HepG2 (cell line): ENCODE measurements around the gene PMM2. TPM values are rescaled to one million over a fixed set of nuclear protein-coding genes. Genes with fewer than 3 reads are reported as not detected.

Experiments used
- ATAD3A ChIP-seq: sonication (generic); formaldehyde crosslinking; IDR thresholded peaks from 2 replicates; pipeline ENCODE4 v1.4.0; 2020; ENCODE audit warnings: missing genetic modification reagents
- CAMTA2 ChIP-seq: sonication (generic); formaldehyde crosslinking; IDR thresholded peaks from 2 replicates; pipeline ENCODE4 v1.4.0; 2020; ENCODE audit warnings: mild to moderate bottlenecking, missing genetic modification reagents, borderline replicate concordance
- GABPB1 ChIP-seq: IDR thresholded peaks from 2 replicates; pipeline ENCODE4 v1.6.1; 2016; ENCODE audit warnings: mild to moderate bottlenecking, missing genetic modification reagents, moderate library complexity, missing compliant biosample characterization
- SALL2 ChIP-seq: sonication (generic); formaldehyde crosslinking; IDR thresholded peaks from 2 replicates; pipeline ENCODE4 v1.8.1; 2023; ENCODE audit warnings: mild to moderate bottlenecking, missing genetic modification reagents, inconsistent platforms
- SMARCE1 ChIP-seq: fragments of 450-650 bp; IDR thresholded peaks from 2 replicates; pipeline ENCODE4 v1.6.1; 2017; ENCODE audit warnings: borderline replicate concordance
- SOX5 ChIP-seq: IDR thresholded peaks from 2 replicates; pipeline ENCODE4 v1.6.1; 2016; ENCODE audit warnings: borderline replicate concordance
- SP4 ChIP-seq: sonication (generic); formaldehyde crosslinking; IDR thresholded peaks from 2 replicates; pipeline ENCODE4 v1.8.1; 2023; ENCODE audit warnings: mild to moderate bottlenecking, missing genetic modification reagents
- TBX2 ChIP-seq: sonication (generic); formaldehyde crosslinking; IDR thresholded peaks from 2 replicates; pipeline ENCODE4 v1.5.0; 2020; ENCODE audit warnings: missing genetic modification reagents, mild to moderate bottlenecking, borderline replicate concordance
- ZBTB7A ChIP-seq: sonication (generic); formaldehyde crosslinking; IDR thresholded peaks from 2 replicates; pipeline ENCODE4 v1.8.0; 2022; ENCODE audit warnings: mild to moderate bottlenecking, missing genetic modification reagents
- ZFP1 ChIP-seq: IDR thresholded peaks from 2 replicates; pipeline ENCODE4 v1.6.1; 2016
- ZFY ChIP-seq: sonication (generic); formaldehyde crosslinking; IDR thresholded peaks from 2 replicates; pipeline ENCODE4 v1.4.0; 2020; ENCODE audit warnings: missing genetic modification reagents
- ZNF207 ChIP-seq: fragments of 450-650 bp; IDR thresholded peaks from 2 replicates; pipeline ENCODE4 v1.6.1; 2016; ENCODE audit warnings: antibody characterized with exemption, borderline replicate concordance
- ZNF343 ChIP-seq: sonication (generic); formaldehyde crosslinking; IDR thresholded peaks from 2 replicates; pipeline ENCODE4 v1.4.0; 2020; ENCODE audit warnings: mild to moderate bottlenecking, missing genetic modification reagents
- ZNF782 ChIP-seq: sonication (generic); formaldehyde crosslinking; IDR thresholded peaks from 2 replicates; pipeline ENCODE4 v1.4.0; 2020; ENCODE audit warnings: missing genetic modification reagents, mild to moderate bottlenecking, borderline replicate concordance
- ZNF83 ChIP-seq: sonication (generic); formaldehyde crosslinking; IDR thresholded peaks from 2 replicates; pipeline ENCODE4 v1.4.0; 2020; ENCODE audit warnings: missing genetic modification reagents, mild to moderate bottlenecking, borderline replicate concordance
- polyA plus RNA-seq, 8 experiments: library from polyadenylated mRNA; depleted of rRNA in 3 of 8; stranded (reverse) in 7 of 8; unstranded in 1 of 8; fragments of >200 nt; fragmentation: Illumina TruSeq in 4 of 8; extraction: Trizol in 4 of 8; gene quantifications; 2 replicates each; pipeline versions ENCODE4 v1.2.1 to v1.2.3, GENCODE V29; 2011 to 2016; ENCODE audit warnings: low read depth in 4 of 8, missing spikeins in 1 of 8, mixed read lengths in 1 of 8; ENCODE audit not compliant: insufficient read depth in 1 of 8
- total RNA-seq, 5 experiments: library from RNA; depleted of rRNA; stranded (reverse); fragments of >200 nt; fragmentation: Illumina TruSeq; extraction: Trizol; gene quantifications; 2 replicates each; pipeline ENCODE4 v1.2.3, GENCODE V29; 2016; ENCODE audit warnings: low read depth in 1 of 5
- TF ChIP-seq, protein P1 (sequence below): sonication (generic); formaldehyde crosslinking; IDR thresholded peaks from 2 replicates; pipeline ENCODE4 v1.5.1; 2020; ENCODE audit warnings: mild to moderate bottlenecking, missing genetic modification reagents, moderate library complexity
- TF ChIP-seq, protein P2 (sequence below): IDR thresholded peaks from 2 replicates; pipeline ENCODE4 v1.6.1; 2016; ENCODE audit warnings: low read depth, borderline replicate concordance
- TF ChIP-seq, protein P3 (sequence below): sonication (generic); formaldehyde crosslinking; IDR thresholded peaks from 2 replicates; pipeline ENCODE4 v1.4.0; 2020; ENCODE audit warnings: mild to moderate bottlenecking, missing genetic modification reagents
- TF ChIP-seq, protein P4 (sequence below): sonication (generic); formaldehyde crosslinking; IDR thresholded peaks from 2 replicates; pipeline ENCODE4 v1.8.0; 2022; ENCODE audit warnings: missing genetic modification reagents, mild to moderate bottlenecking, borderline replicate concordance
- TF ChIP-seq, protein P5 (sequence below): fragments of 450-650 bp; IDR thresholded peaks from 2 replicates; pipeline ENCODE4 v1.6.1; 2016
- TF ChIP-seq, protein P6 (sequence below): sonication (generic); formaldehyde crosslinking; conservative IDR thresholded peaks from 2 replicates; pipeline ENCODE4 v1.4.0; 2020; ENCODE audit warnings: mild to moderate bottlenecking, missing genetic modification reagents, moderate library complexity

Gene PMM2
- total and polyA plus RNA-seq, 2 of the 13 experiments (the other 11 are each of a cell fraction or from before 2014, with no cell fraction given) = 52.2 to 93.7 TPM

DNA sequence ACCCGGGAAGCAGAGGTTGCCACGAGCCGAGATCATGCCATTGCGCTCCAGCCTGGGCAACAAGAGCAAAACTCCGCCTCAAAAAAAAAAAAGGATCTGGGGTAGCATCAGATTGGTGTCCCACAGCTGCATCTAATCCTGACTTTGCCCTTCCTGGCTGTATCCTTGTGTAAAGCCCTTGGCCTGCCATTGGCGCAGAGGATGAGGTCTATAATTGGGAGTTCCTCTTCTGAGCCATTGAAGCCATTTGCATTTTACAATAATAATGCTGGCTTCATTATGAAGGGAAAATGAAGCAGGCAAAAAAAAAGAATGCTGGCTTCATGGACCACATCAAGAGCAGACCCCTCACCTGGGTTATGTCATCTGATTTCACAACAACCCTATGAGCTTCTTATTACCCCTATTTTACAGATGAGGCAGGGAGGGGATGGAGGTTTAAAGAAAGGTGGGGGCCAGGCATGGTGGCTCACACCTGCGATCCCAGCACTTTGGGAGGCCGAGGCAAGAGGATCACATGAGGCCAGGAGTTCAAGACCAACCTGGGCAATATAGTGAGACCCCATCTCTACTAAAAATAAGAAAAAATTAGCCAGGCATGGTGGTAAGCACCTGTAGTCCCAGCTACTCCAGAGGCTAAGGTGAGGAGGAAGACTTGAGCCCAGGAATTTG is 83.3 kb downstream of the PMM2 start (continued):
- TF ChIP-seq, protein P1, sequence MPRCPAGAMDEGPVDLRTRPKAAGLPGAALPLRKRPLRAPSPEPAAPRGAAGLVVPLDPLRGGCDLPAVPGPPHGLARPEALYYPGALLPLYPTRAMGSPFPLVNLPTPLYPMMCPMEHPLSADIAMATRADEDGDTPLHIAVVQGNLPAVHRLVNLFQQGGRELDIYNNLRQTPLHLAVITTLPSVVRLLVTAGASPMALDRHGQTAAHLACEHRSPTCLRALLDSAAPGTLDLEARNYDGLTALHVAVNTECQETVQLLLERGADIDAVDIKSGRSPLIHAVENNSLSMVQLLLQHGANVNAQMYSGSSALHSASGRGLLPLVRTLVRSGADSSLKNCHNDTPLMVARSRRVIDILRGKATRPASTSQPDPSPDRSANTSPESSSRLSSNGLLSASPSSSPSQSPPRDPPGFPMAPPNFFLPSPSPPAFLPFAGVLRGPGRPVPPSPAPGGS (CRISPR knock-in tag) = no peak
- no peak for TF ChIP-seq SOX5 (CRISPR knock-in tag)
- TF ChIP-seq GABPB1 (CRISPR knock-in tag) = no peak
- TF ChIP-seq SALL2 (CRISPR knock-in tag) = no peak
- TF ChIP-seq ZNF83 (CRISPR knock-in tag) = no peak
- no peak for TF ChIP-seq SP4 (CRISPR knock-in tag)
- TF ChIP-seq, protein P2, sequence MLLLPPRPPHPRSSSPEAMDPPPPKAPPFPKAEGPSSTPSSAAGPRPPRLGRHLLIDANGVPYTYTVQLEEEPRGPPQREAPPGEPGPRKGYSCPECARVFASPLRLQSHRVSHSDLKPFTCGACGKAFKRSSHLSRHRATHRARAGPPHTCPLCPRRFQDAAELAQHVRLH (CRISPR knock-in tag) = 0 out of 2 replicates have a peak, but pooled peaks have one; percentile 6
- TF ChIP-seq, protein P3, sequence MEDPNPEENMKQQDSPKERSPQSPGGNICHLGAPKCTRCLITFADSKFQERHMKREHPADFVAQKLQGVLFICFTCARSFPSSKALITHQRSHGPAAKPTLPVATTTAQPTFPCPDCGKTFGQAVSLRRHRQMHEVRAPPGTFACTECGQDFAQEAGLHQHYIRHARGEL (CRISPR knock-in tag) = no peak
- TF ChIP-seq TBX2 (CRISPR knock-in tag) = no peak
- TF ChIP-seq ATAD3A (CRISPR knock-in tag) = no peak
- TF ChIP-seq ZBTB7A (CRISPR knock-in tag) = 0 out of 2 replicates have a peak, but pooled peaks have one; percentile 26
- TF ChIP-seq, protein P4, sequence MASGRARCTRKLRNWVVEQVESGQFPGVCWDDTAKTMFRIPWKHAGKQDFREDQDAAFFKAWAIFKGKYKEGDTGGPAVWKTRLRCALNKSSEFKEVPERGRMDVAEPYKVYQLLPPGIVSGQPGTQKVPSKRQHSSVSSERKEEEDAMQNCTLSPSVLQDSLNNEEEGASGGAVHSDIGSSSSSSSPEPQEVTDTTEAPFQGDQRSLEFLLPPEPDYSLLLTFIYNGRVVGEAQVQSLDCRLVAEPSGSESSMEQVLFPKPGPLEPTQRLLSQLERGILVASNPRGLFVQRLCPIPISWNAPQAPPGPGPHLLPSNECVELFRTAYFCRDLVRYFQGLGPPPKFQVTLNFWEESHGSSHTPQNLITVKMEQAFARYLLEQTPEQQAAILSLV = peak; percentile 34; the same call in 1 of the 2 replicates
- 0 out of 2 replicates have a peak, but pooled peaks have one; percentile 2 for TF ChIP-seq ZNF343
- TF ChIP-seq, protein P5, sequence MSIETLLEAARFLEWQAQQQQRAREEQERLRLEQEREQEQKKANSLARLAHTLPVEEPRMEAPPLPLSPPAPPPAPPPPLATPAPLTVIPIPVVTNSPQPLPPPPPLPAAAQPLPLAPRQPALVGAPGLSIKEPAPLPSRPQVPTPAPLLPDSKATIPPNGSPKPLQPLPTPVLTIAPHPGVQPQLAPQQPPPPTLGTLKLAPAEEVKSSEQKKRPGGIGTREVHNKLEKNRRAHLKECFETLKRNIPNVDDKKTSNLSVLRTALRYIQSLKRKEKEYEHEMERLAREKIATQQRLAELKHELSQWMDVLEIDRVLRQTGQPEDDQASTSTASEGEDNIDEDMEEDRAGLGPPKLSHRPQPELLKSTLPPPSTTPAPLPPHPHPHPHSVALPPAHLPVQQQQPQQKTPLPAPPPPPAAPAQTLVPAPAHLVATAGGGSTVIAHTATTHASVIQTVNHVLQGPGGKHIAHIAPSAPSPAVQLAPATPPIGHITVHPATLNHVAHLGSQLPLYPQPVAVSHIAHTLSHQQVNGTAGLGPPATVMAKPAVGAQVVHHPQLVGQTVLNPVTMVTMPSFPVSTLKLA = no peak
- TF ChIP-seq, protein P6, sequence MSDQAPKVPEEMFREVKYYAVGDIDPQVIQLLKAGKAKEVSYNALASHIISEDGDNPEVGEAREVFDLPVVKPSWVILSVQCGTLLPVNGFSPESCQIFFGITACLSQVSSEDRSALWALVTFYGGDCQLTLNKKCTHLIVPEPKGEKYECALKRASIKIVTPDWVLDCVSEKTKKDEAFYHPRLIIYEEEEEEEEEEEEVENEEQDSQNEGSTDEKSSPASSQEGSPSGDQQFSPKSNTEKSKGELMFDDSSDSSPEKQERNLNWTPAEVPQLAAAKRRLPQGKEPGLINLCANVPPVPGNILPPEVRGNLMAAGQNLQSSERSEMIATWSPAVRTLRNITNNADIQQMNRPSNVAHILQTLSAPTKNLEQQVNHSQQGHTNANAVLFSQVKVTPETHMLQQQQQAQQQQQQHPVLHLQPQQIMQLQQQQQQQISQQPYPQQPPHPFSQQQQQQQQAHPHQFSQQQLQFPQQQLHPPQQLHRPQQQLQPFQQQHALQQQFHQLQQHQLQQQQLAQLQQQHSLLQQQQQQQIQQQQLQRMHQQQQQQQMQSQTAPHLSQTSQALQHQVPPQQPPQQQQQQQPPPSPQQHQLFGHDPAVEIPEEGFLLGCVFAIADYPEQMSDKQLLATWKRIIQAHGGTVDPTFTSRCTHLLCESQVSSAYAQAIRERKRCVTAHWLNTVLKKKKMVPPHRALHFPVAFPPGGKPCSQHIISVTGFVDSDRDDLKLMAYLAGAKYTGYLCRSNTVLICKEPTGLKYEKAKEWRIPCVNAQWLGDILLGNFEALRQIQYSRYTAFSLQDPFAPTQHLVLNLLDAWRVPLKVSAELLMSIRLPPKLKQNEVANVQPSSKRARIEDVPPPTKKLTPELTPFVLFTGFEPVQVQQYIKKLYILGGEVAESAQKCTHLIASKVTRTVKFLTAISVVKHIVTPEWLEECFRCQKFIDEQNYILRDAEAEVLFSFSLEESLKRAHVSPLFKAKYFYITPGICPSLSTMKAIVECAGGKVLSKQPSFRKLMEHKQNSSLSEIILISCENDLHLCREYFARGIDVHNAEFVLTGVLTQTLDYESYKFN (CRISPR knock-in tag) = no peak
- TF ChIP-seq CAMTA2 (CRISPR knock-in tag) = no peak
- no peak for TF ChIP-seq ZFY (CRISPR knock-in tag)
- TF ChIP-seq ZNF782 (CRISPR knock-in tag) = no peak
- TF ChIP-seq ZFP1 (CRISPR knock-in tag) = no peak
- TF ChIP-seq ZNF207 = no peak
- no peak for TF ChIP-seq SMARCE1
